PC-3 (cell line): ENCODE data around the gene TCEA3. TPM values are rescaled to one million over a fixed set of nuclear protein-coding genes. Genes with fewer than 3 reads are reported as not detected.

Experiments
- ATAC-seq: fragments of 200-7000 bp; cut with Tn5 transposase; 2 replicates; pipeline ENCODE4 v1.9.1; 2020; ENCODE audit warnings: mild to moderate bottlenecking, moderate library complexity
- BruUV-seq: library from RNA; stranded (reverse); fragments of 400-500 nt; replicated peaks from 2 replicates; lab custom pipeline; 2021; lab: Mats Ljungman, UMichigan
- CTCF ChIA-PET: fragments of 300-600 bp; sonication (Branson Sonifier 250); formaldehyde crosslinking; loops from one replicate; lab custom pipeline; 2022; ENCODE audit warnings: antibody characterized with exemption; lab: Charles Lee
- POLR2A ChIA-PET: fragments of 300-600 bp; sonication (Branson Sonifier 250); formaldehyde crosslinking; loops from one replicate; lab custom pipeline; 2022; ENCODE audit warnings: antibody characterized with exemption; ENCODE audit not compliant: unreplicated experiment; lab: Charles Lee
- DNase-seq: peaks from one replicate; pipeline ENCODE4 v3.0.0-alpha.2; 2015
- H2AFZ ChIP-seq: fragments of 300-600 bp; sonication (generic); 2 replicates; pipeline ENCODE4 v1.6.0; 2016; ENCODE audit warnings: antibody characterized with exemption, low read length
- H3F3A ChIP-seq: fragments of 300-600 bp; sonication (generic); one replicate; pipeline ENCODE4 v1.6.0; 2017; ENCODE audit warnings: antibody characterized with exemption, low read length, control low read depth, mild to moderate bottlenecking; ENCODE audit not compliant: unreplicated experiment
- H3K27ac ChIP-seq: fragments of 300-600 bp; sonication (generic); 2 replicates; pipeline ENCODE4 v1.5.1; 2016; ENCODE audit warnings: mild to moderate bottlenecking, low read length
- H3K27me3 ChIP-seq: fragments of 300-600 bp; sonication (generic); 2 replicates; pipeline ENCODE4 v1.6.1; 2016; ENCODE audit warnings: low read length, mixed read lengths
- H3K36me3 ChIP-seq: fragments of 300-600 bp; sonication (generic); 2 replicates; pipeline ENCODE4 v1.6.1; 2016; ENCODE audit warnings: low read depth, mixed run types, low read length, mixed read lengths
- H3K4me1 ChIP-seq: fragments of 300-600 bp; sonication (generic); 2 replicates; pipeline ENCODE4 v1.5.1; 2016; ENCODE audit warnings: low read length; ENCODE audit not compliant: insufficient read depth
- H3K4me2 ChIP-seq: fragments of 300-600 bp; sonication (generic); 2 replicates; pipeline ENCODE4 v1.6.0; 2016; ENCODE audit warnings: low read length
- H3K4me3 ChIP-seq: fragments of 300-600 bp; sonication (generic); 2 replicates; pipeline ENCODE4 v1.5.1; 2016; ENCODE audit warnings: mild to moderate bottlenecking, low read length, mixed read lengths
- H3K79me2 ChIP-seq: fragments of 300-600 bp; sonication (generic); 2 replicates; pipeline ENCODE4 v1.6.1; 2017; ENCODE audit warnings: low read length, mixed read lengths
- H3K9ac ChIP-seq: fragments of 300-600 bp; sonication (generic); 2 replicates; pipeline ENCODE4 v1.6.0; 2016; ENCODE audit warnings: mild to moderate bottlenecking, low read length
- H3K9me2 ChIP-seq: fragments of 300-600 bp; sonication (generic); replicated peaks from 2 replicates; pipeline ENCODE4 v1.6.1; 2016; ENCODE audit warnings: mixed run types, low read length, mixed read lengths
- H3K9me3 ChIP-seq: fragments of 300-600 bp; sonication (generic); 2 replicates; pipeline ENCODE4 v1.6.1; 2016; ENCODE audit warnings: low read length, mixed read lengths
- H4K20me1 ChIP-seq: fragments of 300-600 bp; sonication (generic); 2 replicates; pipeline ENCODE4 v1.6.1; 2016; ENCODE audit warnings: low read length, mixed read lengths
- CTCF ChIP-seq: fragments of 300-600 bp; sonication (generic); conservative IDR thresholded peaks from 2 replicates; pipeline ENCODE4 v1.5.1; 2017; ENCODE audit warnings: antibody characterized with exemption, low read depth, mild to moderate bottlenecking, low read length
- EZH2 ChIP-seq: fragments of 300-600 bp; sonication (generic); IDR thresholded peaks from one replicate; pipeline ENCODE4 v1.6.1; 2017; ENCODE audit warnings: antibody characterized with exemption, mild to moderate bottlenecking, low read length; ENCODE audit not compliant: unreplicated experiment
- EZH2phosphoT487 ChIP-seq: fragments of 300-600 bp; sonication (generic); IDR thresholded peaks from 2 replicates; pipeline ENCODE4 v1.6.1; 2018; ENCODE audit warnings: mild to moderate bottlenecking, antibody characterized with exemption, low read length, borderline replicate concordance
- intact Hi-C: fragments of 100-400 bp; cut with micrococcal nuclease; formaldehyde crosslinking; loops from 2 replicates; pipeline ENCODE4 v1.9.0; 2023
- total RNA-seq: library from RNA; depleted of rRNA; stranded (reverse); fragments of >200 nt; gene quantifications from 2 replicates; pipeline ENCODE4 v1.2.3, GENCODE V29; 2014; rRNA removed

The TCEA3 gene
- total RNA-seq, 1 experiment from 2014 or later, result 23.6 TPM

DNA sequence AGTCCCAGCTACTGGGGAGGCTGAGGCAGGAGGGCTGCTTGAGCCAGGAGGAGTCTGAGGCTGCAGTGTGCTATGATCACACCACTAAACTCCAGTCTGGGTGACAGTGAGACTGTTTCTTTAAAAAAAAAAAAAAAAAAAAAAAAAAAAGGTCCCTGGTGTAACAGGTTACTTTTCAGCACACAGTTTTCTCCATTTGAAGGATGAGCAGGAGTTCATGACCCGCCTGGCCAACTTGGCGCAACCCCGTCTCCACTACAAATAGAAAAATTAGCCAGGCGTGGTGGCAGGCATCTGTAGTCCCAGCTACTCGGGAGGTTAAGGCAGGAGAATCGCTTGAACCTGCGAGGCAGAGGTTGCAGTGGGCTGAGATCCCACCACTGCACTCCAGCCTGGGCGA lies 92.8 kb downstream of the TCEA3 start:
- ATAC-seq, result no peak
- intact Hi-C loops, result no loop called here
- no TSS peak for BruUV-seq
- Histone ChIP-seq H3K9ac (no peak overlapping the region), H3K27ac (no peak overlapping the region), H3K27me3 (no peaks in the 10 kb centered on the region), H3K4me3 (no peak overlapping the region), H3K9me2 (no peaks in the 10 kb centered on the region), H2AFZ (no peak overlapping the region), H3K4me2 (no peak overlapping the region), H3K9me3 (no peaks in the 10 kb centered on the region), H3K79me2 (peaks cover 83% of the 10 kb centered on the region), H3K36me3 (peaks cover 66% of the 10 kb centered on the region), H3K4me1 (peaks cover 18% of the 10 kb centered on the region), H3F3A (no peaks in the 10 kb centered on the region), H4K20me1 (peaks cover 39% of the 10 kb centered on the region)
- ChIA-PET CTCF (interaction anchor here (0.7 kb wide), 1 partner anchor 72 kb away, joined by 4 read pairs; no protein-coding TSS in a partner anchor), POLR2A (interaction anchor here (0.6 to 0.7 kb wide), 2 partner anchors 13 to 53 kb away, joined by 9 to 17 read pairs; partner anchors contain the start of gene HNRNPR)
- DNase-seq, result no peak
- TF ChIP-seq CTCF, result no peak
- TF ChIP-seq EZH2phosphoT487, result no peak
- no peak for TF ChIP-seq EZH2

Other genes starting within 250 kb of the TCEA3 start
- gene HTR1D, start 207.2 kb downstream of the TCEA3 start, total RNA-seq, result 1.3 TPM in 2 replicates
- gene HNRNPR, start 80.5 kb downstream of the TCEA3 start, total RNA-seq, result 141 and 193 TPM in 2 replicates
- 7.8 and 10.5 TPM in 2 replicates for gene ZNF436, start 54.9 kb downstream of the TCEA3 start, total RNA-seq
- gene ASAP3, start 59.4 kb upstream of the TCEA3 start, total RNA-seq, result 12.8 and 17.0 TPM in 2 replicates
- gene E2F2, start 106.5 kb upstream of the TCEA3 start, total RNA-seq, result 7.0 and 8.3 TPM in 2 replicates
- gene ID3, start 134.8 kb upstream of the TCEA3 start, total RNA-seq, result 77.7 and 92.5 TPM in 2 replicates